PFSK-1 (cell line): ENCODE results near the gene PLA2G4A.

Experiments
- FOXP2 ChIP-seq: optimal IDR thresholded peaks from 2 replicates; pipeline ENCODE3; 2011; ENCODE audit warnings: borderline replicate concordance, control low read depth, inconsistent platforms; ENCODE audit not compliant: insufficient read depth; ENCODE audit errors: extremely low read length, extremely low read depth
- POLR2AphosphoS5 ChIP-seq: IDR thresholded peaks from 2 replicates; pipeline ENCODE4 v1.6.1; 2012; ENCODE audit warnings: low read depth, mild to moderate bottlenecking, control low read depth, low read length, moderate library complexity
- REST ChIP-seq, 2 experiments: IDR thresholded peaks; 2 replicates each; pipeline versions ENCODE4 v1.6.1 to v1.8.0; 2011 to 2012; ENCODE audit warnings: low read depth in 2 of 2, low read length in 2 of 2, control low read depth in 1 of 2, inconsistent platforms in 1 of 2, mild to moderate bottlenecking in 1 of 2, moderate library complexity in 1 of 2; ENCODE audit not compliant: insufficient read depth in 1 of 2
- SIN3A ChIP-seq: IDR thresholded peaks from 2 replicates; pipeline ENCODE4 v1.6.1; 2012; ENCODE audit warnings: mild to moderate bottlenecking, low read length, moderate library complexity, borderline replicate concordance; ENCODE audit not compliant: insufficient read depth
- TAF1 ChIP-seq: IDR thresholded peaks from 2 replicates; pipeline ENCODE4 v1.6.1; 2012; ENCODE audit warnings: low read length, control low read depth, borderline replicate concordance; ENCODE audit not compliant: insufficient read depth

The PLA2G4A gene

GRCh38 chr1:187032316-187032981 is 203.7 kb downstream of the PLA2G4A start:
- TF ChIP-seq SIN3A (no peak), TAF1 (no peak), FOXP2 (no peak), POLR2AphosphoS5 (no peak), REST (IDR thresholded peaks at IDR 0.05; ENCODE audit: insufficient read depth in 1 of 2, low read depth in 2 of 2, low read length in 2 of 2) (no peak)

- TF ChIP-seq SIN3A, result peak; percentile 33; the same call in 1 of the 2 replicates
- no peak for TF ChIP-seq TAF1
These were observed 204.4 kb downstream of the PLA2G4A start for GRCh38 chr1:187032982-187033692.

- TF ChIP-seq POLR2AphosphoS5, result no peak
- no peak for TF ChIP-seq SIN3A
- no peak for TF ChIP-seq REST (IDR thresholded peaks at IDR 0.05; ENCODE audit: insufficient read depth in 1 of 2, low read depth in 2 of 2, low read length in 2 of 2)
These were observed 205.1 kb downstream of the PLA2G4A start for GRCh38 chr1:187033693-187034390.

GRCh38 chr1:187034501-187034900 is 205.8 kb downstream of the PLA2G4A start:
- TF ChIP-seq TAF1 (no peak), FOXP2 (no peak), SIN3A (no peak), REST (IDR thresholded peaks at IDR 0.05; ENCODE audit: insufficient read depth in 1 of 2, low read depth in 2 of 2, low read length in 2 of 2) (no peak), POLR2AphosphoS5 (no peak)

GRCh38 chr1:187037973-187038553 is 209.3 kb downstream of the PLA2G4A start:
- no peak for TF ChIP-seq POLR2AphosphoS5
- TF ChIP-seq FOXP2, result no peak
- TF ChIP-seq REST (IDR thresholded peaks at IDR 0.05; ENCODE audit: insufficient read depth in 1 of 2, low read depth in 2 of 2, low read length in 2 of 2), result no peak
- no peak for TF ChIP-seq TAF1
- no peak for TF ChIP-seq SIN3A
